ENCODE data around the gene KIRREL3. TPM values are rescaled to one million over a fixed set of nuclear protein-coding genes. Genes with fewer than 3 reads are reported as not detected.

KIRREL3 gene
- total and polyA plus RNA-seq, 2 of the 8 experiments (the other 6 are each of a cell fraction or from before 2014, with no cell fraction given): 0.29 to 0.32 TPM

DNA sequence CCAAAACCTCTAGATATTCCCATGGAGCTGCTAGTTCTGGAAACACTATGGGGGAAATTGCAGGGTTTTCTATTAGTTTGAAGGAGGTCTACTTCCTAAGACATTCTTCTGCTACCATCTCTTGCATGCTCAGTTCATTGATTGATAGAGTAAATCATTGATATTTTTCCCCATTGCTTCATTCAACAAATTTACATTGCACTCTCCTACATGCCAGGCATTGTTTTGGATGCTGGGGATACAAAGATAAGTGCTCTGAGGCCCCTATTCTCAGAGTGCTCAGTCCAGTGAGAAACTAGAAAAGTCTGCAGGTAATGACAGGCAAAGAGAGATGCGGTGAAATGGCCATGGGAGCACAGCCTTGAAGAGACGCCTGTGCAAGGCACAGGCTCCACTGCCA is 313.1 kb downstream of the KIRREL3 start (continued):
- TF ChIP-seq EP300 (IDR thresholded peaks at IDR 0.05; ENCODE audit: borderline replicate concordance in 1 of 2, low read depth in 2 of 2, low read length in 2 of 2) (no peak), JUN (IDR thresholded peaks at IDR 0.05; ENCODE audit: low read depth, low read length) (no peak), EZH2 (IDR thresholded peaks at IDR 0.05; ENCODE audit: low read depth, low read length, severe bottlenecking) (no peak)

Measured in H1 (cell line).